Breast epithelium (tissue), 3 donors: ENCODE results near the gene TMEM106A.
"Not testable (repeated sequence)": the region's sequence is repeated elsewhere in the genome, so short reads cannot be mapped to it uniquely, and the experiment has no call there.

Experiments
- CTCF ChIP-seq, 3 donors: fragments of 450-650 bp; IDR thresholded peaks; one replicate each; pipeline ENCODE4 v1.5.1; 2016 to 2017; ENCODE audit warnings: antibody characterized with exemption in 3 of 3, mild to moderate bottlenecking in 3 of 3, moderate library complexity in 3 of 3
- POLR2A ChIP-seq: fragments of 450-650 bp; IDR thresholded peaks from one replicate; pipeline ENCODE4 v1.6.1; 2016; ENCODE audit warnings: antibody characterized with exemption, mild to moderate bottlenecking, moderate library complexity

- TF ChIP-seq POLR2A; CTCF (IDR thresholded peaks at IDR 0.05): not testable (repeated sequence)
Measured at GRCh38 chr17:43246456-43246855, 34.8 kb downstream of the TMEM106A start.
